GM19043 (cell line): ENCODE data around the gene CNKSR1.

Experiments used
- ATAC-seq: cut with Tn5 transposase; IDR thresholded peaks from one replicate; pipeline ENCODE4 v1.9.1; 2021; ENCODE audit warnings: low read depth; ENCODE audit not compliant: unreplicated experiment

The CNKSR1 gene

DNA sequence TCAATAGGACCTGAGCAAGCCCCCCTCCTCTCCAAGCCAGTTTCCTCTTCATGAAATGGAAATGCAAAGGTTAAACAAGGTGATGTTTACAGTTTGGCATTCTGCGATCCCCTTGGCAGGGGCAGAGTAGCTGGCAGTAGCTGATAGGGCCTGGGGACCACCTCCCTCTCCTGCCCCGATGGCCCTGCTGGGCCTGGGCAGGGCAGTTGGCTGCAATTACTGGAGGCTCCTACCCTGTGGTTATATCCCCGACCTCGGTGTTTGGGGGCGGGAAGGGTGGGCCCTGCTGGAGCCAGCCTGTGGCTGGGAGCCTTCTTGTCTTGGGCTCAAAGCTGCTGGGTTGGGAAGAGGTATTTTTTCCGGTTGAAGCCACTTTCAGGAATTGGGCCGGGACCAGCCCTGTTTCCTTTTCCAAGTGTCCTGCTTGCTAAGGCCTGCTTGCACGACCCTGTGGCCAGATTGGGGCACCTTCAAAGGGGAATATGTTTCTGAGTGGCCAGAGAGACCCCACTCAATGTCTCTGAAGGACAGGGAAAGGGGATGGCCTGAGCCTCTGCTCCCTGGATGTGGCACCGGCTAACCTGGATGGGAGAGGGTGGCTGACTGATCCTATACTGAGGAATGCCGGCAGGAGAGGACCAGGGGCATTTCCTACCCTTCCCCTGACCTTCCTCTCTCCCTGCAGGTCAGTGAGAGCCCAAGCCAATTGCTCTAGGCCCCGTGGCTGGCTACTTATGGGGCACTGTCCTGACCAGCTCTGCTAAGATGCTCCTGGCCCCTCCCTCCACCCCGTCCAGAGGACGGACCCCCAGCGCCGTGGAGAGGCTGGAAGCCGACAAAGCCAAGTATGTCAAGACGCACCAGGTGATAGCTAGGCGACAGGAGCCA, 16.5 kb upstream of the CNKSR1 start:
- ATAC-seq: no peak

DNA sequence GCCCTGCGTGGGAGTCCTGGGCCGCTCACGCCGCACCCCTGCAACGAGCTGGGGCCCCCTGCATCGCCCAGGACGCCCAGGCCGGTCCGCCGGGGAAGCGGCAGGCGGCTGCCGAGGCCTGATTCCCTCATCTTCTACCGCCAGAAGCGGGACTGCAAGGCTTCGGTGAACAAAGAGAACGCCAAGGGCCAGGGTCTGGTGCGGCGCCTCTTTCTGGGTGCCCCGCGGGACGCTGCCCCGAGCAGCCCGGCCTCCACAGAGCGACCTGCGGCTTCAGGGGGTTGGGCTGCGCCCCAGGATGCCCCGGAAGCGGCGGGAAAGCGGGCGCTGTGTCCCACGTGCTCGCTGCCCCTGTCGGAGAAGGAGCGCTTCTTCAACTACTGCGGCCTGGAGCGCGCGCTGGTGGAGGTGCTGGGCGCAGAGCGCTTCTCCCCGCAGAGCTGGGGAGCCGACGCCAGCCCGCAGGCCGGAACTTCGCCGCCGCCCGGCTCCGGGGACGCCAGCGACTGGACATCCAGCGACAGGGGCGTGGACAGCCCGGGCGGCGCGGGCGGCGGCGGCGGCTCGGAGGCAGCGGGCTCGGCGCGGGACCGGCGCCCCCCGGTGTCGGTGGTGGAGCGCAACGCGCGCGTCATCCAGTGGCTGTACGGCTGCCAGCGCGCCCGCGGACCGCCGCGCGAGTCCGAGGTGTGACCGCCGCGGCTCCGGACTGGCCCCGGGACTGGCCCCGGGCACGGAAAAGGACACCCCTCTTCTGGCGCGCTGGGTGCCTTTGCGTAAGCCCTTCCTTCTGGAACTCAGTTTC, 15.7 kb upstream of the CNKSR1 start:
- ATAC-seq: no peak

DNA sequence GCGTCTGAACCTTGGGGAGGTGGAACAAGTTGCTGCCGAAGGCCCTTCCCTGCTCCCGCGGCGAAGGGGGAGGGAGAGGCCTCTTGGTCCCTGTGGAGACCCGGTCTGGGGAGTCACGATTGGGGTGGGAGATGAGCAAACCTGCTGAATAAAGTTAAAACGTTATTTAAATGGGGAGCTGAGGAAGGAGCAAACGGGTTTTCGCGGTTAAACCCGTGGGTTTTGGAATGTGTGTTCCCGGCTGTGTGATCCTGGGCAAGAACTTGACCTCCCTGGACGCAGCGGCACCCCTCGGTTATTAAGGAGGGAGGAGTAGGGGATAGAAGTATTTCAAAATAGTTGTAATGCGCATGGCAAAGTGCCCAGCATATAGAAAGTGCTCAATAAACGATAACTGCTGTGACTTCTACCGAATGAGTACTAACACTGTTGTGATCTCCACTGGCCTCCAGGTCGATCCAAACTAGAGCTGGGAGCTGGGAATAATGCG, 15.0 kb upstream of the CNKSR1 start:
- ATAC-seq: no peak

DNA sequence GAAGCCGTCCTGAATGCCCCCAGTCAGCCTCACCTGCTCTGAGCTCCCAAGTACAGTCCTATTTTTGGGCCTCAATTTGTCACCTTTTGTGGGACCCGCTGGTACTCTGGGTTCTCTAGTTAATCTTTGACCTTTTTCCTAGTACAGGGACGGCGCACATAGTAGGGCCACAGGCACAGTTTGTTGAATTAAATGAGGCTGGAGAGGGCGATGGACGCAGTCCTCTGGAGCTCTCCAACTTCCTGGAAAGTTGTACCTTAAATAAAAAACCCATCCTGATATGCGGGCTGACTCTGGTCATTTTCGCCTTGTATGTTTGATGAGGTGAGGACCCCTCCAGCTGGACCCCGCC, 13.6 kb upstream of the CNKSR1 start:
- ATAC-seq: no peak

DNA sequence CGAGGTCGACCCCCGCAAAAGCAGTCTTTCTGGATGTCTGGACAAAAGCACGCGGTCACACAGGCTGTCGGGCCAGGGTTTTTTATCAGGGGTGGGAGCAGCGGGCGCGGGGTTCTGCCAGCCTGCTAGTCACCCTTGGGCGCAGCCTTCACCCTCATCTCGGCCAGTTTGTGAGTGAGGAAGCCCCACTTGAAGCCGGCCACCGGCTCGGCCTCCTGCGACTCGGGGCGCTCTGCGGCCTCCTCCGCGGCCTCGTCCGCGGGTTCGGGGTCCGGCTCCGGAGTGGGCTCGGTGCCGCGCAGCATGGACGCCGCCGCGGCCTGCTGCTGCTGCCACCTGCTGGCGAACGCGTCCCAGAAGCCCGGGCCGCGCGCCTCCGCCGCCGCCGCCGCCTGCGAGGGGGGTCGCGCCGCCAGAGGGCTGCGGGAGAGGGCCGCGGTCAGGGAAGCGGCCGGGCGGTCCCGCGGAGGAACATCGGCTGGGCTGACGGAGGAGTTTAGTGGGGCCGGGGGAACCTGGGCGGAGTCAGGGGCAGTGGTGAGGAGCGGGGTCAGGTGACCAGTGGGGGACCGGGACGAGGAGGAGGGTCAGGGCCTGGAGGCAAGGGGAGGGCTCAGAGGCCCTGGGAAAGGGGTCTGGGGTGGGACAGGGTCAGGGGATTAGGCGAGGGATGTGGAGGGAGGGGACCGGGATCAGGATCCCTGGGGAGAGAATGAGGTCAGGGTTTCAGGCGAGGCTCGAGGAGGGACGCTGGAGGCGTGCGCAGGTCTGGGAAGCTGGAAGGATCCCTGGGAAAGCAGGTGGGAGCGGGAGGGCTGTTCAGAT, 13.0 kb upstream of the CNKSR1 start:
- ATAC-seq: no peak

DNA sequence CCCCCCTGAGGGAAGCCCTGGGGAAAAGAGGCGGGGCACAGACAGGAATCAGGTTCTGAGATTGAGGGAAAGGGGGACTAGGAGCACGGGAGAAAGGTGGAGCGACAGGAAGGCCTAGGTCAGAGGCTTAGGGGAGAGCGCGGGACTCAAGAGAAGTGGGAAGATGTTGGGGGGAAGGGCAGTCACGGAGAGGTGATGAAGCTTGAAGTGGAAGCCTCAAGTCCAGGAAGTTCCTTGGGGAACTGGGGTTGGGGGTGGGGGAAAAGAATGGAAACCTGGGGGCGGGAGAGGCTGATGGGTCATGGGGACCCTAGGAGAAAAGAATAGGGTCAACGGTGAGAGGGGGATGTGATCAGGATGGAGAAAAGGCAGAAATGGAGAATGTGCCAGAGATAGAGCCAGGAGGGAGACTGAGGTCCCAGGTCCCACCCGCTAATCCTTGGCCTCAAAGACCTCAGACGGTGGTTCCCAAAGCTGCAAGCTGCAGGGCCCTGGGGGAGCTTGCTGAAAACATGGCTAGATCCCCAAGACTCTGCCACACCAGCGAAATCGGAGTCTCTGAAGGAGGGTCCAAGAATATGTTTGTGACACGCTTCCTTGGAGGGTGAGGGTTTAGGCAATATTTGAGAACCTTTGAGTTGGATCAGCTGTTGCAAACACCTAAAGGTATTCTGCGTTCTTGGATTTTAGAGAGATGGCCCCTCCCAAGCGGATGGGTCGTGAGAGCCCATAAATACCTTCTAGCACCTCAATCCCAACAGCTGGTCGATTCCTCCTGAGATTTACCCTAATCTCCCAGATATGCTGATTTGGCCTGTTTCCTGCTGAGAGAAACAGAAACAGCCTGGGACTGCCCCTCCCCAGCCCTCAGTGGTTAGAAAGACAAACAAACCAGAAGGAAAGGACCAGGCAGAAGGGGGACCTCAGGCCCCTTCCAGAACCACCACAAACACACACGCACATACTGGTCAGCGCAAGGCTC, 12.1 kb upstream of the CNKSR1 start:
- ATAC-seq: no peak

DNA sequence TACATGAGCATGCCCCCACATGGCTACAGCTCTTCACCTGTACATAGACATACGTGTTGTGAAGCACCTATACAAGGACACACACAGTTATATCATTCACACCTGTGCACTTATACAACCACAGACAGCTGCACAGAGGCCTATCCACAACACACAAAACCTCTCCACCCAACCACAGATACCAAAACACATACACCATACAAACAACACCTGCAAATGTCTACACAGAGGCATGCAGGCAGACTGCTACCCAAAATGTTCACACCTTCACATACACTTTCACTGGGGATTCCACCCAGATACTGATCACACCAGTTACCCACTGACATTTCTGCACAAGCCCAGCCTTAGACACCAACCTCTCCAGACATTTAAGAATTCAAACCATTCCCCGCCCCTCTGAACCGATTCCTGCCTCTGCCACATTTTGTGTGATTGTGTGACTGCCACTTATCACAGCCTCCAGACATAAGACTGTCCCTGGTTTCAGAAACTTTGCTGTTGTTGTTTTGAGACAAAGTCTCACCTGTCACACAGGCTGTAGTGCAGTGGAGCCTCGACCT, 10.5 kb upstream of the CNKSR1 start:
- no peak for ATAC-seq

DNA sequence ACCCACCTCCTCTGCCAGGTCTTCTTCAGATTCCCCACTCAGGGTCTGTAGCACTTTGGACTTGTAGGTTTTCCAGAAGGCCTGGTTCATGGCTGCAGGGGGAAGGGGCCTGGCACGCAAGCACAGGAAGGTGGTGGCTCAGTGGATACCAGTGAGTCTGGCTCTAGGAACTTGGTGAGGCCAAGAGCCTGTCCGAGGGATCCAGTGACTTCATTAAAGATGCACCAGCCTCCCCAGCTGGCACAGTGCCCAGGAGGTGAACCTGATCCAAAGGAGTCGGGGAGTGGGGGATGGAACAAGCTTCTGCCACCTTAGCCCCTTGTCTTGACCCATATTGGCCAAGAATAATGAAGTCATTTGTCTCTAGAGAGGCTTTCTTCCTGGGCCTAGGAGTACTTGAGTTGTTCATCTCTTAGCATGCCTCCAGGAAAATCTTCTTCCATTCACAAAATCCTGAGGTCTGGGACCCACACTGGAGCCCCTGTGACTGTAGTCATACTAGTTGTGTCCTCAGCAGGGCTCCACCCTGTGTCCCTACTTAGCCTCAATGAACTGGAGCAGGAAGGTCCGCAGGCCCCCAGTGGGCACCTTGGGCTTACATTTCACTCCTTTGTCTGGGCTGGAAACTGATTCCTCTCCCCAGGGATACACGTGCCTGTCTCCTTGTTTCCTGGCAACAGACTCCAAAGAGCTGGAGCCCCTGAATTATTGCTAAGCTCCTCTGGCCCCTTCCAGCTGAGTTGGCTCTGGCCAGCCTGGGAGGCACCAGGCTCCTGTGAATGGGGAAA, 8.7 kb upstream of the CNKSR1 start, which contains the start of gene C1orf232:
TSS of gene C1orf232 (minus strand) at position 554 of the 788 bp plus-strand sequence. CDS start at position 90, 464 bp downstream.
- ATAC-seq: no peak

DNA sequence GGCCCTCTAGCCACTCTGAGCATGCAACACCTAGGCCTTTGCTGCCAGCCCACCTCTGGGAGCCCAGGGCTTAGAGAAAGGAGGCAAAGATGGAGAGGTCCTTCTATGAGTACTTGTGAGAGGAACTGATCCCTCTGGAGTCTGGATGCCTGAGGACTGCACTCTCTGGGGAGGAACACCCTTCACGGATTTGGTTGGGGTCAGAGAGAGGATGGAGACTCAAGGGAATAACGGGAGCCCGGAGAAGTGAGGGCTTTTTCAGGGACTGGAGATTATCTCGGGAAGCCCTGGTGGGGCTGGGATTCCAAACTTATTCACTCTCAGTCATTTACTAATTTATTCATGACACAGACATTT, 8.1 kb upstream of the CNKSR1 start:
- no peak for ATAC-seq

DNA sequence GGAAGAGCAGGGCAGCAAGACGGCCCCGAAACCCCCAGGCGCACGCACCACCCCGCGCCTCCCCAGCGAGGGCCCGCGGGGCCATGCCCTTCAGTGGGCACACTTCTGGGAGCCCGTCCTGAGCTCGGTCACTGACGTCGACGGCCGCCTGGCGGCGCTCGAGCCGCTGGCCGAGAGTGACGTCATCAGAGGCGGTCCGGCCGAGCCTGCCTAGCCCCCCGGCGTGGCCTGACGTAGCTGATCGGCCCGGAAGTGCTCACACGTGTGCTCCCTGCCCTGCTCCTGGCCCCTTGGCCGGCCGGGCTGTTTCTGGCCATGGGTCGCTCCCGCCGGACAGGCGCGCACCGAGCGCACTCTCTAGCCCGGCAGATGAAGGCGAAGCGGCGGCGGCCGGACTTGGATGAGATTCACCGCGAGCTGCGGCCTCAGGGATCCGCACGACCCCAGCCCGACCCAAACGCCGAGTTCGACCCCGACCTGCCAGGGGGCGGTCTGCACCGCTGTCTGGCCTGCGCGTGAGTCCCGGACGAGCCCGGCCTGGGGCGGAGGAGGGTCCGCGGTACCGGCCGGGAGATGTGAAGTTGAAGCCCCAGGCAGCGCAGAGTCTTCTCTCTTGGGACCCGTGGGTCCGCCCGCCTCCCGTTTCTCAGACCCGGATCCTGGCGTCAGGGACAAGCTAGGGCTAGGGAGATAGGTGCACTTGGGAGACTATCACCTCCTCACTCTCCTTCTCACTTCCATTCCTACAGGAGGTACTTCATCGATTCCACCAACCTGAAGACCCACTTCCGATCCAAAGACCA, 7.4 kb upstream of the CNKSR1 start, which contains the start of gene ZNF593:
TSS of gene ZNF593 (plus strand) at position 240 of the 803 bp plus-strand sequence. CDS start at position 316, 76 bp downstream.
- peak; percentile 91 for ATAC-seq

DNA sequence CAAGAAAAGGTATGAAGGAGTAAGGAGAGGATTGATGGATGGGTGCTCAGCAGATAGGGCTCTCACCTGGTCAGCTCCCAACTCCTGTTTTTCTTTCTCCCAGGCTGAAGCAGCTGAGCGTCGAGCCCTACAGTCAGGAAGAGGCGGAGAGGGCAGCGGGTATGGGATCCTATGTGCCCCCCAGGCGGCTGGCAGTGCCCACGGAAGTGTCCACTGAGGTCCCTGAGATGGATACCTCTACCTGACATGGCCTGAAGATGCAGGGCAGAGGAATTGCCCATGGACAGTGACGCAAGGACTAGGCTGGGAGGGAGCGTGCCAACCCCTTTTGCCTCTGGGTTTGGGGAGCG, 6.8 kb upstream of the CNKSR1 start:
- no peak for ATAC-seq

DNA sequence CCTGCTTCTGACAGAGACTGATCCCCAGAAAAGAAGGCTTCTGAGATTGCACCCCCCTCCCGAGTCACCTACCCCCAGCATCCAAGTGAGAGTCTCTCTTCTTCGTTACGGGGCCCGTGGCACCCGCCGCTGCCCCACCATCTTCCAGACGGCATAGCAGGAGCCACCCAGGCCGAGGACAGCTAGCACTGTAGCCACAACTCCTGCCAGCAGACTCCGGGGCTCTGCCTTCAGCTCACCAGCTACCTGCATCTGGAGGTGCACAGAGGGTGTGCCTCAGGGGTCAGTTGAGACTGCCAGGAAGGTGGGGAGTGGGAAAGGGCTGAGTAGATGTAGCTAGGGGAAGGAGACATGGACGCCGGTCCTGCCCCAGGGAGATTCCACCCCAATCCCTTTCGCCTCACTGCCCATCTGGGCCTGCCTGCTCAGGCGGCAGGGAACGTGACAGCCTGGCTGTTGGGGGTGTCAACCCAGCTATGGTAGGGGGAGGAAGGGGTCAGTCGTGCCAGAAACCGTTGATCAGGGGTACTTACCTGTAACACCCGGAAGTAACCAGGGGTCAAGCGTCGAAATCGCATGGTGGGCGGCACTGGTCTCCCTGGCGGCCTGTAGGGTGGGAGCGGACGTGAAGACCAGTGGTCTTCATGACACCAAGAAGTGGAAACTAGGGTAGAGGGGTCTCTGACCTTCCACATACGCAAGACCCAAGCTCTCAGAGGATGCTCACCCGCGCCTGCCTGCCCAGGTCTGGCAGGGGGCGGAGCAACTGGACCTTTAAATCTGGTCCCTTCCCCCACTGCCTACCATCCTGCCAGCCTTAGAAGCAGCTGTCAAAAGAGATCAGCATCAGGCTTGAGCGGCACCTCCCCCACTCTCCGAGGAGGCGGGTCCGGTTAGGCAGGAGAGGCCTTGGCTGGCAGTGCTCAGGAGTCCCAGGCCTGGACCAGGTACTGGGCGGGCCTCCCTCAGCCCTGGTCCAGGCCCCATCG, 5.9 kb upstream of the CNKSR1 start, which contains the start of gene ZNF593OS:
TSS of gene ZNF593OS (minus strand) at position 749 of the 989 bp plus-strand sequence. CDS start at position 578, 171 bp downstream.
- ATAC-seq: no peak

DNA sequence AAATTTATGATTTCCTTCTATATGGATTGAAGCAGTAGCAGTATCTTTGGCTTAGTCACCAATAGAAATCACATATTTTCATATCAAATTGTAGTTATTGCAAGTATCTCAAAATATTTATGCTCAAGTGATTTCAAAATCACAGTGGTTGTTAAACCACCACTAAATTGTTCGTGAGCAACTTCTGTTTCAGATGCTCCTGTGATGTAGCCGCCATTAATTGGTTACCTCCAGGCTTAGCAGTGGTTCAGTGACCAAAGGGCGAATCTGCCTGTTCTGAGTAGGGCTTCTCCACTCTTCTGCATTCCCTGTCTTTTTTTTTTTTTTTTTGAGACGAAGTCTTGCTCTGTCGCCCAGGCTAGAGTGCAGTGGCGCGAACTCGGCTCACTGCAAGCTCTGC, 1.9 kb upstream of the CNKSR1 start:
- no peak for ATAC-seq

DNA sequence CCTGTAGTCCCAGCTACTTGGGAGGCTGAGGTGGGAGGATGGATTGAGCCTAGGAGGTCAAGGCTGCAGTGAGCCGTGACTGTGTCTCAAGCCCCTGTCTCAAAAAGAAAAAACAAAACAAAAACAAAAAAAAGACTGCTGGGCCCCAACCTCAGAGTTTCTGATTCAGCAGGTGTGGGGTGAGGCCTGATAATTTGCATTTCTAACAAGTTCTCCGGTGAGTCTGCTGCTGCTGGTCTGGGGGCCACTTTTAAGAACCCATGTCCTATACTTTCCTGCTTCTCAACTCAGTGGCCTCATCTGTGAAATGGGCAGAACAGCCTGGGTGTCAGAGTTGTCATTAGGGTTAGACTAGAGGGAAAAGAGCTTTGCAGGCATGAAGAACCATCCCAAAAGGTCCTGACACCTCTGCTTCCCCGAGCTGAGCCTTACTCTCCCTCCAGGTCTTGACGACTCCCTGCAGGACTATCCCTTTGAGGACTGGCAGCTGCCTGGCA, 2.8 kb downstream of the CNKSR1 start:
- ATAC-seq: no peak

DNA sequence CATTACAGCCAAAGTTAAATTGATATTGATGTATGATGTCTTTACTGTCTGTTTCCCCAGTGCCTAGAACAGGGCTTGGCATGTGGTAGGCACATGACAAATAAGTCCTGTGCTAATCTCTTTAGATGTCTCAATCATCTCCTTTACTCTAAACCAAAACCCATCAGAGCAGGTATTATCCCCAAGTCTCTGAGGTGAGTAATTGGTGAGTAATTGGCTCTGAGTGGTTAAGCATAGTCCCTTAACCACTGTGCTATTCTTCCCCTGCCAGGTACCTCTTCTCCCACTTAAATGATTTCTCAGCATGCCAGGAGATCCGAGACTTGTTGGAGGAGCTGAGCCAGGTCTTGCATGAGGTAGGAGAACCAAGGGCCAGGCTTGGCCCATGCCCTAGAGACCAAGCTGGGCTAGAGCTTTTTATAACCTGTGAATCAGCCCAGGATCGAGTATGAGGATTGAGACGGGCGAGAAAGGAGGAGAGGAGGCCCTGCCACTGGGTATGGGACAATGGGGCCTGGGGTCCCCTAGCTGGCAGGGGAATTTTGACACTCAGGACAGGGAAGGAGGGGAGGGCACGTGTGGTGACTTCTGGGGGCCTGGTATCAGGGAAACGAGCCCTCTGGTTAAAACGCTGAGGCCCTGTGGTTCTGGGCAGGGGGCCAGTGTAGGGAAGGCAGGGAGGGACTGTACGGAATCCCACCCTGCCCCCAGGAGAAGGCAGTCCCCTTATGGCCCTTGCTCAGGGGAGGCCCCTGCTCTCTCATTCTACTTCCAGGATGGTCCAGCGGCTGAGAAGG, 4.5 kb downstream of the CNKSR1 start:
- no peak for ATAC-seq

DNA sequence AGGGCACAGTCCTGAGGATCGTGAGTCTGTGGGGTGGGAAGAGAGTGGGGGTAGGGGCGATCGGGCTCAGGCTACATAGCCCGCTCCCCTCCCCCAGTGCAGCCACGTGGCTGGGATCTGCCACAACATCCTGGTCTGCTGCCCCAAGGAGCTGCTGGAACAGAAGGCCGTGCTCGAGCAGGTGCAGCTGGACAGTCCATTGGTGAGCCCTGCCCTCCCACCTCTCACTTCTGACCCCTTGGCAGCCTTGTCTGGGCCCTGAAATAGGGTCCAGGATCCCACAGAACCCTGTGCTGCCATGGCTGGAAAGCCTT, 5.0 kb downstream of the CNKSR1 start:
- no peak for ATAC-seq
